ENCODE results near the gene ZC2HC1B. TPM values are rescaled to one million over a fixed set of nuclear protein-coding genes. Genes with fewer than 3 reads are reported as not detected.

Gene ZC2HC1B
- total and polyA plus RNA-seq, 9 of the 15 experiments (the other 6 are each of a cell fraction or from before 2014, with no cell fraction given), result not detected

GRCh38 chr6:143911028-143911427 is 46.8 kb downstream of the ZC2HC1B start:
- H3K4me2 ChIP-seq (ENCODE audit: insufficient read depth, low read length), result no peak overlapping the region
- H3K9ac ChIP-seq (ENCODE audit: insufficient read depth in 1 of 2, low read depth in 2 of 2, low read length in 2 of 2), result no peak overlapping the region
- no peaks in the 10 kb centered on the region for H4K20me1 ChIP-seq (replicated peaks; ENCODE audit: control insufficient read depth, insufficient read depth, low read length)
- TF ChIP-seq SMARCC2 (IDR thresholded peaks at IDR 0.05; ENCODE audit: low read depth) (no peak), U2AF1 (optimal IDR thresholded peaks at IDR 0.05; ENCODE audit: low read depth, low read length) (no peak), HDAC8 (tag; IDR thresholded peaks at IDR 0.05) (no peak)
- ChIA-PET CTCF (ENCODE audit: low intra/inter-chr PET ratio) (no interaction called here), POLR2A (interaction anchor here (1.5 kb wide), 1 partner anchor 9 kb away, joined by 3 read pairs; no protein-coding TSS in a partner anchor)
- no peaks in the 10 kb centered on the region for H3K36me3 ChIP-seq (ENCODE audit: control insufficient read depth, insufficient read depth, low read length)
- no peak overlapping the region for H3K27ac ChIP-seq (ENCODE audit: extremely low read depth, low read depth, low read length)
- in situ Hi-C loops (cut with MboI) (no loop called here), intact Hi-C loops (cut with micrococcal nuclease) (no loop called here)
- peaks cover 0 to 5% of the 10 kb centered on the region in 2 experiments; a peak in 1 of 5 replicates for H3K27me3 ChIP-seq (ENCODE audit: control insufficient read depth in 2 of 2, insufficient read depth in 2 of 2, low read length in 2 of 2)
- DNase-seq (ENCODE audit: extremely low read depth in 1 of 4, low spot score in 3 of 4) (no peak), ATAC-seq (no peak), FAIRE-seq (no peak)
- H3K9me1 ChIP-seq (ENCODE audit: control insufficient read depth, insufficient read depth, low read length), result no peaks in the 10 kb centered on the region
- H3K9me3 ChIP-seq (replicated peaks; ENCODE audit: control insufficient read depth, insufficient read depth, low read depth, low read length), result no peaks in the 10 kb centered on the region
- no TSS peak for BruUV-seq (replicated peaks)
- H2AFZ ChIP-seq (ENCODE audit: low read depth, low read length), result no peak overlapping the region
- 20% methylated on average over 1 of the region's 1 CpG for WGBS (ENCODE audit: insufficient coverage, low coverage, missing lambda C conversion rate)
- no peak overlapping the region for H3K4me3 ChIP-seq
- H3K4me1 ChIP-seq (replicated peaks in 1 of 2; ENCODE audit: control insufficient read depth in 2 of 2, insufficient read depth in 2 of 2, low read length in 2 of 2), result no peaks in the 10 kb centered on the region
- H3K79me2 ChIP-seq (ENCODE audit: control insufficient read depth, insufficient read depth, low read length), result no peaks in the 10 kb centered on the region

GRCh38 chr6:143912671-143913070 is 48.4 kb downstream of the ZC2HC1B start:
- Histone ChIP-seq H3K9me1 (ENCODE audit: control insufficient read depth, insufficient read depth, low read length) (no peaks in the 10 kb centered on the region), H3K4me2 (ENCODE audit: insufficient read depth, low read length) (no peak overlapping the region), H4K20me1 (replicated peaks; ENCODE audit: control insufficient read depth, insufficient read depth, low read length) (no peaks in the 10 kb centered on the region), H3K27me3 (ENCODE audit: control insufficient read depth in 2 of 2, insufficient read depth in 2 of 2, low read length in 2 of 2) (peaks cover 0 to 5% of the 10 kb centered on the region in 2 experiments; a peak in 1 of 5 replicates), H3K4me3 (no peak overlapping the region), H3K4me1 (replicated peaks in 1 of 2; ENCODE audit: control insufficient read depth in 2 of 2, insufficient read depth in 2 of 2, low read length in 2 of 2) (no peaks in the 10 kb centered on the region), H3K27ac (ENCODE audit: extremely low read depth, low read depth, low read length) (no peak overlapping the region), H3K9ac (ENCODE audit: insufficient read depth in 1 of 2, low read depth in 2 of 2, low read length in 2 of 2) (no peak overlapping the region), H3K79me2 (ENCODE audit: control insufficient read depth, insufficient read depth, low read length) (no peaks in the 10 kb centered on the region), H3K36me3 (ENCODE audit: control insufficient read depth, insufficient read depth, low read length) (no peaks in the 10 kb centered on the region), H3K9me3 (replicated peaks; ENCODE audit: control insufficient read depth, insufficient read depth, low read depth, low read length) (no peaks in the 10 kb centered on the region), H2AFZ (ENCODE audit: low read depth, low read length) (no peak overlapping the region)
- 0% methylated on average over 1 of the region's 1 CpG for WGBS (ENCODE audit: insufficient coverage, low coverage, missing lambda C conversion rate)
- TF ChIP-seq HLTF (IDR thresholded peaks at IDR 0.05) (no peak), GTF2B (IDR thresholded peaks at IDR 0.05; ENCODE audit: extremely low read depth, insufficient read length) (no peak), MAFG (tag; conservative IDR thresholded peaks at IDR 0.05) (no peak), SMARCA5 (IDR thresholded peaks at IDR 0.05) (no peak), FOXK1 (CRISPR knock-in tag; IDR thresholded peaks at IDR 0.05; ENCODE audit: borderline replicate concordance) (no peak), NR3C1 (CRISPR knock-in tag; IDR thresholded peaks at IDR 0.05) (no peak), DPF2 (IDR thresholded peaks at IDR 0.05) (no peak), KAT2B (IDR thresholded peaks at IDR 0.05; ENCODE audit: low read depth, low read length) (no peak), ZBTB8A (IDR thresholded peaks at IDR 0.05; ENCODE audit: partially characterized antibody) (no peak), ILF3 (IDR thresholded peaks at IDR 0.05; ENCODE audit: borderline replicate concordance) (no peak)
- CTCF ChIA-PET (ENCODE audit: low intra/inter-chr PET ratio), result no interaction called here
- in situ Hi-C loops (cut with MboI), result no loop called here
- DNase-seq (ENCODE audit: extremely low read depth in 1 of 4, low spot score in 3 of 4) (no peak), FAIRE-seq (no peak), ATAC-seq (no peak)
- no TSS peak for BruUV-seq (replicated peaks)
- intact Hi-C loops (cut with micrococcal nuclease), result no loop called here
- POLR2A ChIA-PET, result interaction anchor here (0.8 kb wide), 1 partner anchor 10 kb away, joined by 3 read pairs; no protein-coding TSS in a partner anchor

Measured in K562 (cell line).